Nephron (organoid): ENCODE data around the gene KDM4B.

Source experiments
- H3K27ac Mint-ChIP-seq, 3 experiments: 2 replicates each; pipeline ENCODE4 v1.8.0; 2020; ENCODE audit warnings: mixed read lengths in 3 of 3, mild to moderate bottlenecking in 2 of 3, moderate library complexity in 1 of 3
- H3K27me3 Mint-ChIP-seq: 2 replicates; pipeline ENCODE4 v1.8.0; 2021; ENCODE audit warnings: low read depth, mild to moderate bottlenecking, moderate library complexity, mixed read lengths
- H3K36me3 Mint-ChIP-seq: 2 replicates; pipeline ENCODE4 v1.8.0; 2020; ENCODE audit warnings: low read depth, mixed read lengths
- H3K4me1 Mint-ChIP-seq: 2 replicates; pipeline ENCODE4 v1.8.0; 2020; ENCODE audit warnings: mixed read lengths
- H3K4me3 Mint-ChIP-seq, 3 experiments: 2 replicates each; pipeline ENCODE4 v1.8.0; 2020; ENCODE audit warnings: mild to moderate bottlenecking in 3 of 3, mixed read lengths in 3 of 3, moderate library complexity in 2 of 3
- H3K9me3 Mint-ChIP-seq: 2 replicates; pipeline ENCODE4 v1.8.0; 2020; ENCODE audit warnings: mixed read lengths
- CTCF ChIP-seq, 3 experiments: fragments of 200-600 bp; sonication (generic); IDR thresholded peaks; one replicate each; pipeline ENCODE4 v1.5.0; 2021; ENCODE audit warnings: antibody characterized with exemption in 3 of 3; ENCODE audit not compliant: unreplicated experiment in 3 of 3

KDM4B gene

GRCh38 chr19:5107432-5108122, 138.7 kb downstream of the KDM4B start:
- no peak for TF ChIP-seq CTCF (IDR thresholded peaks at IDR 0.05; ENCODE audit: unreplicated experiment in 3 of 3)
- Mint-ChIP-seq H3K27ac (no peak overlapping the region), H3K4me1 (peaks cover 27% of the 10 kb centered on the region), H3K27me3 (no peaks in the 10 kb centered on the region), H3K36me3 (peaks cover 31% of the 10 kb centered on the region), H3K4me3 (no peak overlapping the region), H3K9me3 (no peaks in the 10 kb centered on the region)

GRCh38 chr19:5108123-5108596, 139.2 kb downstream of the KDM4B start:
- Mint-ChIP-seq H3K4me1 (peaks cover 25% of the 10 kb centered on the region), H3K27me3 (no peaks in the 10 kb centered on the region), H3K4me3 (no peak overlapping the region), H3K36me3 (peaks cover 32% of the 10 kb centered on the region), H3K9me3 (no peaks in the 10 kb centered on the region), H3K27ac (no peak overlapping the region)
- TF ChIP-seq CTCF (IDR thresholded peaks at IDR 0.05; ENCODE audit: unreplicated experiment in 3 of 3): no peak

GRCh38 chr19:5108866-5109265, 140.0 kb downstream of the KDM4B start:
- Mint-ChIP-seq H3K27me3 (no peaks in the 10 kb centered on the region), H3K9me3 (no peaks in the 10 kb centered on the region), H3K4me1 (peaks cover 19% of the 10 kb centered on the region), H3K36me3 (peaks cover 31% of the 10 kb centered on the region), H3K27ac (no peak overlapping the region), H3K4me3 (no peak overlapping the region)
- no peak for TF ChIP-seq CTCF (IDR thresholded peaks at IDR 0.05; ENCODE audit: unreplicated experiment in 3 of 3)

- Mint-ChIP-seq H3K4me1 (peaks cover 12% of the 10 kb centered on the region), H3K4me3 (no peak overlapping the region), H3K27me3 (no peaks in the 10 kb centered on the region), H3K27ac (no peak overlapping the region), H3K9me3 (no peaks in the 10 kb centered on the region), H3K36me3 (peaks cover 25% of the 10 kb centered on the region)
- no peak for TF ChIP-seq CTCF (IDR thresholded peaks at IDR 0.05; ENCODE audit: unreplicated experiment in 3 of 3)
These were observed 140.6 kb downstream of the KDM4B start for GRCh38 chr19:5109560-5109959.

GRCh38 chr19:5110546-5110945, 141.6 kb downstream of the KDM4B start:
- H3K27ac Mint-ChIP-seq: no peak overlapping the region

More at GRCh38 chr19:5110546-5110945, 141.6 kb downstream of the KDM4B start:
- TF ChIP-seq CTCF (IDR thresholded peaks at IDR 0.05; ENCODE audit: unreplicated experiment in 3 of 3): no peak
- H3K27me3 Mint-ChIP-seq: no peaks in the 10 kb centered on the region
- H3K4me1 Mint-ChIP-seq: peaks cover 11% of the 10 kb centered on the region
- H3K36me3 Mint-ChIP-seq: peaks cover 30% of the 10 kb centered on the region
- no peak overlapping the region for H3K4me3 Mint-ChIP-seq
- H3K9me3 Mint-ChIP-seq: peaks cover under 1% of the 10 kb centered on the region
